Endothelial cell of umbilical vein (primary cell): ENCODE measurements around the gene UBTD2. TPM values are rescaled to one million over a fixed set of nuclear protein-coding genes. Genes with fewer than 3 reads are reported as not detected.

ENCODE experiments used
- BruUV-seq: library from RNA; stranded (reverse); fragments of 400-500 nt; replicated peaks from 2 replicates; lab custom pipeline; 2021; lab: Mats Ljungman, UMichigan
- CTCF ChIA-PET: fragments of 300-600, 350-600 bp; sonication (Branson Sonifier 250); formaldehyde crosslinking; loops from one replicate; lab custom pipeline; 2021; ENCODE audit warnings: antibody characterized with exemption, inconsistent platforms; lab: Charles Lee
- POLR2A ChIA-PET: fragments of 300-600, 350-600 bp; sonication (Branson Sonifier 250); formaldehyde crosslinking; loops from one replicate; lab custom pipeline; 2021; ENCODE audit warnings: antibody characterized with exemption, inconsistent platforms; lab: Charles Lee
- DNase-seq: peaks from one replicate; pipeline ENCODE4 v3.0.0-alpha.2; 2011; ENCODE audit warnings: low read depth, low spot score
- FAIRE-seq: peaks from 2 replicates; lab custom pipeline; 2011; peaks lifted over from hg19 to GRCh38; lab: Jason Lieb, UNC
- H2AFZ ChIP-seq: 2 replicates; pipeline ENCODE4 v1.6.0; 2012; ENCODE audit warnings: low read depth, low read length, control low read depth, inconsistent platforms
- H3K27ac ChIP-seq: 2 replicates; pipeline ENCODE4 v1.5.1; 2011; ENCODE audit warnings: low read depth, mild to moderate bottlenecking, control low read depth, low read length, moderate library complexity; ENCODE audit not compliant: insufficient read depth
- H3K27me3 ChIP-seq, 2 experiments: 2 replicates each; pipeline versions ENCODE4 v1.6.0 to v1.6.1; 2011; ENCODE audit warnings: low read length in 2 of 2, mixed read lengths in 1 of 2; ENCODE audit not compliant: control insufficient read depth in 2 of 2, insufficient read depth in 2 of 2
- H3K36me3 ChIP-seq, 2 experiments: 2 replicates in 1 of 2; 3 replicates in 1 of 2; pipeline ENCODE4 v1.5.1; 2011; ENCODE audit warnings: low read length in 2 of 2, mild to moderate bottlenecking in 1 of 2, moderate library complexity in 1 of 2; ENCODE audit not compliant: control insufficient read depth in 2 of 2, insufficient read depth in 2 of 2; ENCODE audit errors: extremely low read depth in 1 of 2
- H3K4me1 ChIP-seq: 3 replicates; pipeline ENCODE4 v1.5.1; 2011; ENCODE audit warnings: mild to moderate bottlenecking, low read length; ENCODE audit not compliant: control insufficient read depth, insufficient read depth; ENCODE audit errors: extremely low read depth
- H3K4me2 ChIP-seq: 2 replicates; pipeline ENCODE4 v1.6.1; 2011; ENCODE audit warnings: low read length, control low read depth, mixed read lengths; ENCODE audit not compliant: insufficient read depth
- H3K4me3 ChIP-seq, 3 experiments: fragments of 200-600 bp in 1 of 3; sonication (generic), shearing (Covaris generic) in 1 of 3; replicated peaks in 1 of 3; 2 replicates each; pipeline ENCODE4 v1.5.1; 2011 to 2016; ENCODE audit warnings: control low read depth in 3 of 3, low read length in 3 of 3, mild to moderate bottlenecking in 2 of 3, inconsistent platforms in 1 of 3, low read depth in 1 of 3, moderate library complexity in 1 of 3; ENCODE audit not compliant: insufficient read depth in 1 of 3
- H3K79me2 ChIP-seq: 2 replicates; pipeline ENCODE4 v1.6.0; 2012; ENCODE audit warnings: low read length, inconsistent platforms; ENCODE audit not compliant: control insufficient read depth, insufficient read depth
- H3K9ac ChIP-seq: replicated peaks from 2 replicates; pipeline ENCODE3; 2011; ENCODE audit warnings: low read length, control low read depth; ENCODE audit not compliant: insufficient read depth; ENCODE audit errors: extremely low read depth
- H3K9me1 ChIP-seq: replicated peaks from 3 replicates; pipeline ENCODE4 v1.6.0; 2011; ENCODE audit warnings: mild to moderate bottlenecking, low read length; ENCODE audit not compliant: control insufficient read depth, insufficient read depth; ENCODE audit errors: extremely low read depth
- H3K9me3 ChIP-seq: replicated peaks from 2 replicates; pipeline ENCODE4 v1.5.1; 2012; ENCODE audit warnings: low read length, inconsistent platforms; ENCODE audit not compliant: control insufficient read depth, insufficient read depth
- H4K20me1 ChIP-seq: replicated peaks from 2 replicates; pipeline ENCODE3; 2011; ENCODE audit warnings: mild to moderate bottlenecking, low read length; ENCODE audit not compliant: control insufficient read depth, insufficient read depth; ENCODE audit errors: extremely low read depth
- CTCF ChIP-seq, 2 donors: IDR thresholded peaks; 1 replicate in 1 of 2; 2 replicates in 1 of 2; pipeline ENCODE4 v1.5.1; 2011; ENCODE audit warnings: low read length in 2 of 2, mild to moderate bottlenecking in 2 of 2, moderate library complexity in 2 of 2, control low read depth in 1 of 2, inconsistent platforms in 1 of 2, low read depth in 1 of 2; ENCODE audit not compliant: insufficient read depth in 1 of 2; ENCODE audit errors: extremely low read depth in 1 of 2
- FOS ChIP-seq: IDR thresholded peaks from 2 replicates; pipeline ENCODE4 v1.6.1; 2011; ENCODE audit warnings: mild to moderate bottlenecking, low read length, moderate library complexity, borderline replicate concordance; ENCODE audit not compliant: insufficient read depth
- GATA2 ChIP-seq: IDR thresholded peaks from 2 replicates; pipeline ENCODE4 v1.7.0; 2011; ENCODE audit warnings: low read depth, mild to moderate bottlenecking, moderate library complexity, mixed read lengths, low read length; ENCODE audit not compliant: insufficient read length, insufficient read depth
- JUN ChIP-seq: IDR thresholded peaks from 2 replicates; pipeline ENCODE4 v1.6.1; 2011; ENCODE audit warnings: borderline replicate concordance, low read depth; ENCODE audit not compliant: insufficient read length, insufficient read depth
- MAX ChIP-seq: IDR thresholded peaks from 2 replicates; pipeline ENCODE4 v1.6.1; 2011; ENCODE audit not compliant: insufficient read depth, insufficient read length
- MYC ChIP-seq: IDR thresholded peaks from one replicate; pipeline ENCODE4 v1.6.1; 2011; ENCODE audit warnings: mild to moderate bottlenecking, low read depth, low read length
- POLR2AphosphoS5 ChIP-seq: IDR thresholded peaks from 2 replicates; pipeline ENCODE4 v1.6.1; 2012; ENCODE audit warnings: low read depth, mild to moderate bottlenecking, control low read depth, low read length, moderate library complexity; ENCODE audit not compliant: insufficient read depth
- dilution Hi-C: fragments of 300-500 bp; cut with MboI; formaldehyde crosslinking; loops from one replicate; pipeline ENCODE4 v1.15.0; 2019; ENCODE audit warnings: low sequenced_read_pairs; ENCODE audit not compliant: extremely low pct_ligation_motif_present
- intact Hi-C: fragments of 100-400 bp; cut with micrococcal nuclease; formaldehyde crosslinking; loops from one replicate; pipeline ENCODE4 v1.10.0; 2022
- polyA plus RNA-seq, 4 experiments: library from polyadenylated mRNA; depleted of rRNA in 3 of 4; stranded (reverse) in 3 of 4; unstranded in 1 of 4; fragments of >200 nt; gene quantifications; 2 replicates each; pipeline versions ENCODE4 v1.2.1 to v1.2.3, GENCODE V29; 2011 to 2012; ENCODE audit warnings: missing spikeins in 1 of 4
- total RNA-seq: library from RNA; stranded (reverse); gene quantifications from 2 replicates; pipeline ENCODE4 v1.2.3, GENCODE V29; 2021

Gene UBTD2
- total and polyA plus RNA-seq, 2 donors (not counting 3 experiments of a cell fraction or from before 2014, with no cell fraction given) = 10.1 to 22.6 TPM

GRCh38 chr5:172235132-172235780, 48.3 kb downstream of the UBTD2 start:
- Histone ChIP-seq H3K27ac (no peak overlapping the region), H3K4me2 (no peak overlapping the region), H3K79me2 (peaks cover 26% of the 10 kb centered on the region), H3K9me3 (no peaks in the 10 kb centered on the region), H3K9ac (no peak overlapping the region), H3K4me3 (no peak overlapping the region), H2AFZ (no peak overlapping the region), H3K27me3 (no peaks in the 10 kb centered on the region), H4K20me1 (peaks cover 17% of the 10 kb centered on the region), H3K36me3 (peaks cover 2 to 3% of the 10 kb centered on the region in 2 experiments), H3K9me1 (peaks cover 2% of the 10 kb centered on the region), H3K4me1 (peaks cover 10% of the 10 kb centered on the region)
- dilution Hi-C loops = no loop called here
- no TSS peak for BruUV-seq
- ChIA-PET POLR2A (no interaction called here), CTCF (no interaction called here)
- TF ChIP-seq CTCF (IDR thresholded peaks at IDR 0.05; ENCODE audit: extremely low read depth in 1 of 2, insufficient read depth in 1 of 2, low read depth in 1 of 2, low read length in 2 of 2) = no peak
- TF ChIP-seq GATA2 = no peak
- no peak for TF ChIP-seq MAX
- TF ChIP-seq JUN = no peak
- TF ChIP-seq POLR2AphosphoS5 = no peak
- no peak for TF ChIP-seq MYC
- TF ChIP-seq FOS = no peak
- FAIRE-seq = no peak
- no peak for DNase-seq
- intact Hi-C loops = no loop called here
